Breast epithelium (tissue), 4 donors: ENCODE measurements around the gene SRMS. TPM values are rescaled to one million over a fixed set of nuclear protein-coding genes. Genes with fewer than 3 reads are reported as not detected.

Source experiments
- DNase-seq, 2 donors: peaks; one replicate each; pipeline ENCODE4 v3.0.0-alpha.2; 2019; ENCODE audit warnings: low spot score in 2 of 2
- H3K27ac ChIP-seq, 2 donors: fragments of 200-600 bp; sonication (generic) in 1 of 2; one replicate each; pipeline ENCODE4 v1.5.1; 2016 to 2019; ENCODE audit warnings: mild to moderate bottlenecking in 1 of 2
- H3K27me3 ChIP-seq, 2 donors: fragments of 200-600 bp; sonication (generic) in 1 of 2; one replicate each; pipeline versions ENCODE4 v1.5.1 to v1.6.0; 2017 to 2019; ENCODE audit warnings: control low read depth in 1 of 2, mild to moderate bottlenecking in 1 of 2
- H3K36me3 ChIP-seq: fragments of 200-600 bp; one replicate; pipeline ENCODE4 v1.5.1; 2019
- H3K4me1 ChIP-seq, 2 donors: fragments of 200-600 bp; sonication (generic); one replicate each; pipeline ENCODE4 v1.5.1; 2016 to 2019; ENCODE audit warnings: control low read depth in 1 of 2
- H3K4me3 ChIP-seq, 3 donors: fragments of 200-600 bp; sonication (generic); 1 replicate in 2 of 3; 2 replicates in 1 of 3; pipeline ENCODE4 v1.5.1; 2016 to 2019; ENCODE audit warnings: mild to moderate bottlenecking in 3 of 3, moderate library complexity in 2 of 3
- H3K9me3 ChIP-seq, 2 donors: fragments of 200-600 bp; sonication (generic) in 1 of 2; one replicate each; pipeline ENCODE4 v1.5.1; 2016 to 2019; ENCODE audit warnings: control low read depth in 1 of 2
- POLR2A ChIP-seq: fragments of 450-650 bp; IDR thresholded peaks from one replicate; pipeline ENCODE4 v1.6.1; 2016; ENCODE audit warnings: antibody characterized with exemption, mild to moderate bottlenecking, moderate library complexity
- POLR2AphosphoS5 ChIP-seq, 3 donors: sonication (generic); formaldehyde crosslinking; IDR thresholded peaks; one replicate each; pipeline ENCODE4 v1.6.1; 2017; ENCODE audit warnings: antibody characterized with exemption in 3 of 3
- intact Hi-C: fragments of 100-400 bp; cut with DNase I; formaldehyde crosslinking; loops from one replicate; pipeline ENCODE4 v1.15.1; 2023; ENCODE audit warnings: low total_unique reads
- total RNA-seq, 3 donors: library from RNA; depleted of rRNA; stranded (reverse); fragments of >200 nt; gene quantifications; one replicate each; pipeline ENCODE4 v1.1.0, GENCODE V29; 2016
- TF ChIP-seq, protein P1 (sequence below), 3 donors: fragments of 450-650 bp; IDR thresholded peaks; one replicate each; pipeline ENCODE4 v1.5.1; 2016 to 2017; ENCODE audit warnings: antibody characterized with exemption in 3 of 3, mild to moderate bottlenecking in 3 of 3, moderate library complexity in 3 of 3

The SRMS gene
- total RNA-seq, 3 donors from 2014 or later = 0.59 to 0.66 TPM; not detected in 1

DNA sequence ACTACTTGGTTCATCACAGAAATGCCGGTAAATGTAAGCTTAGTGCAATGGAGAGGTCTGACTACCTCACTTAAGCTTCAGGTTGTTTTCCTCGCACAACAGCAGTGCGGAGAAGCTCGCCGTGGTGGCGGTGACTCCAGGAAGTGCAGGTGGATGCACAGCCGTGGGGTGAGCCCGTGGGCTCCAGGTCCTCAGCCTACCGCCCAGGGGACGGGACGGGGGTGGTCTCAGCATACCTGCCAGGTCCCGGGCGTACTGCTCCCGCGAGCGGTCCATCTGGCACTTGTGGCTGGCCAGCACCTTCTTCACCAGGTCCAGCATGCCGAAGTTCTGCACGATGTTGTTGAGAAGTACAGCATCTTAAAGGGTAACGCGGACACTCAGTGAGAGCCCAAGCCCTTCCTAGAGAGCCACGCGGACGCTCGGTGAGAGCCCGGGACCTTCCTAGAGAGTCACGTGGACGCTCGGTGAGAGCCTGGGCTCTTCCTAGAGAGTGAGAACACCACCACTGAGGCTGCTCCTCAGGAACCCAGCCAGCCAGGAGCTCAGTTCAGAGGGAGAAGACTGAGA, 44.3 kb upstream of the SRMS start:
- no peak overlapping the region for H3K27ac ChIP-seq
- DNase-seq = no peak
- TF ChIP-seq POLR2A (no peak), POLR2AphosphoS5 (IDR thresholded peaks at IDR 0.05) (no peak)
- TF ChIP-seq, protein P1, sequence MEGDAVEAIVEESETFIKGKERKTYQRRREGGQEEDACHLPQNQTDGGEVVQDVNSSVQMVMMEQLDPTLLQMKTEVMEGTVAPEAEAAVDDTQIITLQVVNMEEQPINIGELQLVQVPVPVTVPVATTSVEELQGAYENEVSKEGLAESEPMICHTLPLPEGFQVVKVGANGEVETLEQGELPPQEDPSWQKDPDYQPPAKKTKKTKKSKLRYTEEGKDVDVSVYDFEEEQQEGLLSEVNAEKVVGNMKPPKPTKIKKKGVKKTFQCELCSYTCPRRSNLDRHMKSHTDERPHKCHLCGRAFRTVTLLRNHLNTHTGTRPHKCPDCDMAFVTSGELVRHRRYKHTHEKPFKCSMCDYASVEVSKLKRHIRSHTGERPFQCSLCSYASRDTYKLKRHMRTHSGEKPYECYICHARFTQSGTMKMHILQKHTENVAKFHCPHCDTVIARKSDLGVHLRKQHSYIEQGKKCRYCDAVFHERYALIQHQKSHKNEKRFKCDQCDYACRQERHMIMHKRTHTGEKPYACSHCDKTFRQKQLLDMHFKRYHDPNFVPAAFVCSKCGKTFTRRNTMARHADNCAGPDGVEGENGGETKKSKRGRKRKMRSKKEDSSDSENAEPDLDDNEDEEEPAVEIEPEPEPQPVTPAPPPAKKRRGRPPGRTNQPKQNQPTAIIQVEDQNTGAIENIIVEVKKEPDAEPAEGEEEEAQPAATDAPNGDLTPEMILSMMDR (IDR thresholded peaks at IDR 0.05) = no peak
- no peaks in the 10 kb centered on the region for H3K4me1 ChIP-seq
- H3K36me3 ChIP-seq = no peaks in the 10 kb centered on the region
- no peaks in the 10 kb centered on the region for H3K27me3 ChIP-seq
- intact Hi-C loops = no loop called here
- H3K9me3 ChIP-seq = no peaks in the 10 kb centered on the region
- no peak overlapping the region for H3K4me3 ChIP-seq

DNA sequence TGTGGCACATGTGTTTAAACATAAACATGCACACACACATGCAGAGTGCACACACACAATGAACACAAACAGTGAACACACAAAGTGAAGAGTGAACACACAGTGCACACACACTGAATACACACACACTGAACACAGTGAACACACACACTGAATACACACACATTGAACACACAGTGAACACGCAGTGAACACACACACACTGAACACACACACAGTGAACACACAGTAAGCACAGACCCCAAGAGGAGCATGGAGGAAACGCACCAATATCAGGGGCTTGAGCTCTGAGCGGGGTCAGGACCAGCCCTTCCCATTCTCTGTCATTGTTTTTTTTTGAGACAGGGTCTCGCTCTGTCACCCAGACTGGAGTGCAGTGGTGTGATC, 43.6 kb upstream of the SRMS start:
- intact Hi-C loops = no loop called here
- no peaks in the 10 kb centered on the region for H3K4me1 ChIP-seq
- no peak overlapping the region for H3K27ac ChIP-seq
- no peaks in the 10 kb centered on the region for H3K36me3 ChIP-seq
- H3K4me3 ChIP-seq = no peak overlapping the region
- TF ChIP-seq POLR2AphosphoS5 (IDR thresholded peaks at IDR 0.05) (no peak), POLR2A (no peak)
- TF ChIP-seq, protein P1 (IDR thresholded peaks at IDR 0.05) = no peak
- no peaks in the 10 kb centered on the region for H3K27me3 ChIP-seq
- DNase-seq = no peak
- H3K9me3 ChIP-seq = no peaks in the 10 kb centered on the region

DNA sequence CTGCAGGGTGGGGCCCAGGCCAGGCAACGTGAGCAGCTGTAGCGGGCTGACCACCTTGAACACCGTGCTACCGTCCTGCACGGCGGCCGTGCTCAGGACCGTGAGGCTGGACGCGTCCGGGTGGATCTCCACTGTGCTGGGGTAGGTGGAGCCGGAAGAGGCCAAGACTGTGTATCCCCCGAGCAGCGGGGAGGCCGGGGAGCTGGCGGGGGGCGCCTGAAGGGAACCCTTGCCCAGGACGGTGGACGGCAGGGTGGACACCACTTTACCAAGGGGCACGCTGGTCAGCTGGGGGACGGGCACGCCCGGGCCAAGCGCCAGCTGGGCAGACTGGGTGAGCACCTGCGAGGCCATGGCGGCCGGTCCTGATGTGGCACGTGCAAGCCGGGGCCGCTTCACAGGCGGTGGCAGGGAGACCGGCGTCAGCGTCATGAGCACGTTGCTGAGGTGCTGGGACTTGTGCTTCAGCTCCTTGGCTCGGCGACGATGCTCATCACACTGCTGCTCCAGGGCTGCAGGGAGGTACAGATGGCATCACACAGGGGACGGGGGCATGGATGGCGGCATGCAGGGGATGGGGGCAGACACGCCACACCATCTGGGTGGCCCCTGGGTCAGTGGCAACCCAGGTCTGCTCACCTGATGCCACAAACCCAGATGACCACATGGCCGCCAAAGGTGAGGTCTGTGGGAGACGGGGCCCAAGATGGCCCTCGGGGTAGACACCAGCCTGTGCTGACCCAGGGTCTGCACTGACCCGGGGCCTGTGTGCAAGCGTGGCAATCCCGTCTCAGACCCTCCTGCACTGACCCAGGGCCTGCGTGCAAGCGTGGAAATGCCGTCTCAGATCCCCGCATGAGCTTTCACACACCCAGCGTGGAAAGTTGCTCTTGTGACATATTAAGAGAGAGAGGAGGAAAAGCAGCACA, 42.9 kb upstream of the SRMS start:
- Histone ChIP-seq H3K9me3 (no peaks in the 10 kb centered on the region), H3K4me3 (peak overlapping the region in 1 of 3 donors; percentile 41), H3K27me3 (no peaks in the 10 kb centered on the region), H3K4me1 (no peaks in the 10 kb centered on the region), H3K36me3 (no peaks in the 10 kb centered on the region), H3K27ac (peak overlapping the region; percentile 45 to 75)
- TF ChIP-seq, protein P1 (IDR thresholded peaks at IDR 0.05) = no peak
- TF ChIP-seq POLR2AphosphoS5 (IDR thresholded peaks at IDR 0.05) (no peak), POLR2A (no peak)
- intact Hi-C loops = no loop called here
- DNase-seq = no peak

DNA sequence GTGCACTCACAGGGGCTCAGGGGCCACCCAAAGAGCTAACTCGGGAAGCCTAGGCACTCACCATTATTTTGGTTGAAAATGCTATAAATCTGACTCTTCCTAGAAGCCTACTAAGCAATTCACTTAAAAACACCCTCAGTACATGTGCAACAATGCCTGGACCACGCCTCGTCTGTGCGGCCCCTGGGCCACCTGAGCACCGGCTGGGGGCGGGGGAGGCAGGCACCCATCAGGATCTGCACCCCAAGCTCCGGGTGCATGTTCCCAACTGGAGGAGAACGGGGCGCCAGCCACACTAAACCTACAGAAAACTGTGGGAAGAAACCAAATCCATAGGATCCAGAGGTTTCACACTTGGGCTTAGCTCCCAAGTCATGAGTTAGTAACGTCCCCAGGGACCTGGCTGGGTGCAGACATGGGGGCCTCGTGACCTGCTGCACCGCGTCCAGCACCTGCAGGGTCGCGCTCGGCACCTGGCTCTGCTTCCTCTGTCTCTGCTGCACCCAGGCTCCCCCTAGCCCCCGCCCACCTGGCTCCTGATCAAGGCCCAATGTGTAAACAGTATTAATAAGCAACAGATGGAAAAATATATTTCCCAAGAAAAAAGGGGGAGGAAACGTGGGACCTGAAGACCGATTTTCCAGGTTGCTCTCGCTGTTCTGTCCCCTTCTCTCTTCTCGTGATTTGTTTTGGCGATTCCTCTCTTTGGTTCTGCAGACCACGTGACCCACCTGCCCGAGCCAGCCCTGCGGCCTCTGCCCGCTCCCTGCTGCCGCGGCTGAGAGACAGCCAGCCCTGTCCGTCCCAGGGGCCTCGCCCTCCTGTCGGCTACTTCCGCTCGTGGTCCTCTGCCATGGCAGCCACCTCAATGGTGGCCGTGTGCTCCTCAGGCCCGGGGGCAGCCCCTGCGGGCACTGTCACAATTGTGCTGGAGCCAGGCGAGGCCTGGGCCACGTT, 42.0 kb upstream of the SRMS start:
- Histone ChIP-seq H3K4me3 (peak overlapping the region in 1 of 3 donors; percentile 41), H3K27ac (peak overlapping the region; percentile 45 to 75), H3K27me3 (no peaks in the 10 kb centered on the region), H3K4me1 (no peaks in the 10 kb centered on the region), H3K9me3 (no peaks in the 10 kb centered on the region), H3K36me3 (no peaks in the 10 kb centered on the region)
- TF ChIP-seq POLR2AphosphoS5 (IDR thresholded peaks at IDR 0.05) = no peak
- TF ChIP-seq POLR2A = no peak
- TF ChIP-seq, protein P1 (IDR thresholded peaks at IDR 0.05) = no peak
- intact Hi-C loops = no loop called here
- no peak for DNase-seq
